Eye (tissue), 1 donor: ENCODE measurements around the gene CGNL1.

ENCODE experiments used
- DNase-seq: peaks from one replicate; pipeline ENCODE4 v3.0.0-alpha.2; 2015

Gene CGNL1

GRCh38 chr15:57551715-57552677 is 175.7 kb downstream of the CGNL1 start:
- peak; percentile 85 for DNase-seq

GRCh38 chr15:57552678-57553334 is 176.5 kb downstream of the CGNL1 start:
- DNase-seq: no peak

GRCh38 chr15:57553526-57553925 is 177.2 kb downstream of the CGNL1 start:
- no peak for DNase-seq

GRCh38 chr15:57554063-57554811 is 177.9 kb downstream of the CGNL1 start:
- peak; percentile 59 for DNase-seq

- no peak for DNase-seq
These were observed 178.5 kb downstream of the CGNL1 start for GRCh38 chr15:57554812-57555179.

- no peak for DNase-seq
These were observed 179.0 kb downstream of the CGNL1 start for GRCh38 chr15:57555270-57555669.

GRCh38 chr15:57556040-57556439 is 179.7 kb downstream of the CGNL1 start:
- no peak for DNase-seq

- DNase-seq: no peak
These were observed 181.0 kb downstream of the CGNL1 start for GRCh38 chr15:57557267-57557666.

- no peak for DNase-seq
These were observed 181.5 kb downstream of the CGNL1 start for GRCh38 chr15:57557810-57558209.

GRCh38 chr15:57559875-57560274 is 183.6 kb downstream of the CGNL1 start:
- DNase-seq: peak; percentile 79

- DNase-seq: peak; percentile 90
These were observed 184.9 kb downstream of the CGNL1 start for GRCh38 chr15:57561041-57561711.

- no peak for DNase-seq
These were observed 186.0 kb downstream of the CGNL1 start for GRCh38 chr15:57562196-57562769.

- DNase-seq: no peak
These were observed 187.1 kb downstream of the CGNL1 start for GRCh38 chr15:57563416-57563815.

GRCh38 chr15:57565311-57565710 is 189.0 kb downstream of the CGNL1 start:
- no peak for DNase-seq

- DNase-seq: no peak
These were observed 190.5 kb downstream of the CGNL1 start for GRCh38 chr15:57566834-57567233.

GRCh38 chr15:57567891-57568290 is 191.6 kb downstream of the CGNL1 start:
- no peak for DNase-seq

GRCh38 chr15:57568299-57568698 is 192.0 kb downstream of the CGNL1 start:
- no peak for DNase-seq

GRCh38 chr15:57570340-57570739 is 194.0 kb downstream of the CGNL1 start:
- DNase-seq: no peak

GRCh38 chr15:57570994-57571393 is 194.7 kb downstream of the CGNL1 start:
- no peak for DNase-seq

- DNase-seq: no peak
These were observed 195.4 kb downstream of the CGNL1 start for GRCh38 chr15:57571725-57572124.

GRCh38 chr15:57572468-57572867 is 196.2 kb downstream of the CGNL1 start:
- no peak for DNase-seq

- no peak for DNase-seq
These were observed 196.8 kb downstream of the CGNL1 start for GRCh38 chr15:57573151-57573550.
